Chondrocyte (in vitro differentiated cells): Measurements from ENCODE around the gene EPN2. TPM values are rescaled to one million over a fixed set of nuclear protein-coding genes. Genes with fewer than 3 reads are reported as not detected.
A peak's percentile ranks its signal among the peaks of the same experiment; 100 is the strongest.

Experiments used
- DNase-seq: peaks from one replicate; pipeline ENCODE4 v3.0.0; 2021; ENCODE audit warnings: mixed read lengths, low spot score
- H3K27ac Mint-ChIP-seq: one replicate; pipeline ENCODE4 v1.8.0; 2021; ENCODE audit warnings: mild to moderate bottlenecking, moderate library complexity, mixed read lengths; ENCODE audit not compliant: unreplicated experiment
- H3K27me3 Mint-ChIP-seq: 2 replicates; pipeline ENCODE4 v1.8.0; 2021; ENCODE audit warnings: low read depth, mixed read lengths
- H3K36me3 Mint-ChIP-seq: 2 replicates; pipeline ENCODE4 v1.8.0; 2021; ENCODE audit warnings: low read depth, mixed read lengths
- H3K4me1 Mint-ChIP-seq: 2 replicates; pipeline ENCODE4 v1.8.0; 2021; ENCODE audit warnings: low read depth, mild to moderate bottlenecking, mixed read lengths
- H3K4me3 Mint-ChIP-seq: one replicate; pipeline ENCODE4 v1.8.0; 2021; ENCODE audit warnings: mild to moderate bottlenecking, moderate library complexity, mixed read lengths; ENCODE audit not compliant: unreplicated experiment
- H3K9me3 Mint-ChIP-seq: 2 replicates; pipeline ENCODE4 v1.8.0; 2021; ENCODE audit warnings: low read depth, mixed read lengths
- total RNA-seq: library from RNA; stranded (reverse); gene quantifications from 3 replicates; pipeline ENCODE4 v1.2.1, GENCODE V29; 2021
- TF ChIP-seq, protein P1 (sequence below): fragments of 200-600 bp; sonication (generic); IDR thresholded peaks from 2 replicates; pipeline ENCODE4 v1.5.0; 2021; ENCODE audit warnings: antibody characterized with exemption, mild to moderate bottlenecking, moderate library complexity

The EPN2 gene
- total RNA-seq, 1 donor from 2014 or later, result 37.8 TPM

DNA sequence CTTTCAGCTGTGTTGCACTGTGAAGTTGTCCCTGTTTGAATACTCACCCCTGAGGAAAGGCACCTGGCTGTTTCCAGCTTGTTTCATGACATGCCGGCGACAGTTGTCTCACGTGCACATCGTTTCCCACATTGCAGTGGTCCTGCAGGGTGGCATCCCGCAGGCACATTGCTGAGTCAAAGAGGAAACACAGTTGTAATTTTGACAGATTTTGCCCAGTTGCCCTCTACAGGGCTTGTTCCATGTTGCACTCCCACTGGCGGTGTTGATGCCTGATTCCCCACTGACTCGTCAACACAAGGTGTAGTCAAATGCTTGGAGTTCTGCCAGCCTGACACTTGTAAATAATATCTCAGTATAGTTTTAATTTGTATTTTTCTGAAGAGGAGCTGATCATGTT is 23.8 kb downstream of the EPN2 start:
- Mint-ChIP-seq H3K4me1 (peaks cover 46% of the 10 kb centered on the region), H3K4me3 (no peak overlapping the region), H3K9me3 (no peaks in the 10 kb centered on the region), H3K27me3 (no peaks in the 10 kb centered on the region), H3K27ac (no peak overlapping the region), H3K36me3 (peaks cover 2% of the 10 kb centered on the region)
- TF ChIP-seq, protein P1, sequence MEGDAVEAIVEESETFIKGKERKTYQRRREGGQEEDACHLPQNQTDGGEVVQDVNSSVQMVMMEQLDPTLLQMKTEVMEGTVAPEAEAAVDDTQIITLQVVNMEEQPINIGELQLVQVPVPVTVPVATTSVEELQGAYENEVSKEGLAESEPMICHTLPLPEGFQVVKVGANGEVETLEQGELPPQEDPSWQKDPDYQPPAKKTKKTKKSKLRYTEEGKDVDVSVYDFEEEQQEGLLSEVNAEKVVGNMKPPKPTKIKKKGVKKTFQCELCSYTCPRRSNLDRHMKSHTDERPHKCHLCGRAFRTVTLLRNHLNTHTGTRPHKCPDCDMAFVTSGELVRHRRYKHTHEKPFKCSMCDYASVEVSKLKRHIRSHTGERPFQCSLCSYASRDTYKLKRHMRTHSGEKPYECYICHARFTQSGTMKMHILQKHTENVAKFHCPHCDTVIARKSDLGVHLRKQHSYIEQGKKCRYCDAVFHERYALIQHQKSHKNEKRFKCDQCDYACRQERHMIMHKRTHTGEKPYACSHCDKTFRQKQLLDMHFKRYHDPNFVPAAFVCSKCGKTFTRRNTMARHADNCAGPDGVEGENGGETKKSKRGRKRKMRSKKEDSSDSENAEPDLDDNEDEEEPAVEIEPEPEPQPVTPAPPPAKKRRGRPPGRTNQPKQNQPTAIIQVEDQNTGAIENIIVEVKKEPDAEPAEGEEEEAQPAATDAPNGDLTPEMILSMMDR, result peak; percentile 57
- no peak for DNase-seq

DNA sequence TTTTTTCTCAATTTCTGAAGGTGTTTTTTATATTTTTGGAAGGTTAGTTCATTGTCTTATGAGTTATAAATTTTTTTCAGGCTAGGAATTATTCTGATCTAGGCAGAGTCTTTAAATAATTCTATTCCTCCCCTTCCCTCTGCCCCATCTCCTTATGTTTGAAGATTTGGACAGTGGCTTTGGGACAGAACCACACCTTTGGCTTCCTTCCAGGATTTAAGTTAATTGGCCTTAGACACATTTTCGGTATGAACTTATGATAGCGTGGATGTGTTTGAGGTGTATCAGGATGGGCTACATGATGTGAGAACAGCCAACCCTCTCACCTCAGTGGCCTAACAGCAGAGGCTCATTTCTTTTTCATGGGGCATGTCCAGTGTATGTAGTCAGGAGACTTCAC is 24.3 kb downstream of the EPN2 start:
- peaks cover 48% of the 10 kb centered on the region for H3K4me1 Mint-ChIP-seq
- no peak for DNase-seq
- H3K27me3 Mint-ChIP-seq, result no peaks in the 10 kb centered on the region
- H3K27ac Mint-ChIP-seq, result no peak overlapping the region
- H3K9me3 Mint-ChIP-seq, result no peaks in the 10 kb centered on the region
- H3K36me3 Mint-ChIP-seq, result peaks cover 2% of the 10 kb centered on the region
- H3K4me3 Mint-ChIP-seq, result no peak overlapping the region
- TF ChIP-seq, protein P1, result no peak

DNA sequence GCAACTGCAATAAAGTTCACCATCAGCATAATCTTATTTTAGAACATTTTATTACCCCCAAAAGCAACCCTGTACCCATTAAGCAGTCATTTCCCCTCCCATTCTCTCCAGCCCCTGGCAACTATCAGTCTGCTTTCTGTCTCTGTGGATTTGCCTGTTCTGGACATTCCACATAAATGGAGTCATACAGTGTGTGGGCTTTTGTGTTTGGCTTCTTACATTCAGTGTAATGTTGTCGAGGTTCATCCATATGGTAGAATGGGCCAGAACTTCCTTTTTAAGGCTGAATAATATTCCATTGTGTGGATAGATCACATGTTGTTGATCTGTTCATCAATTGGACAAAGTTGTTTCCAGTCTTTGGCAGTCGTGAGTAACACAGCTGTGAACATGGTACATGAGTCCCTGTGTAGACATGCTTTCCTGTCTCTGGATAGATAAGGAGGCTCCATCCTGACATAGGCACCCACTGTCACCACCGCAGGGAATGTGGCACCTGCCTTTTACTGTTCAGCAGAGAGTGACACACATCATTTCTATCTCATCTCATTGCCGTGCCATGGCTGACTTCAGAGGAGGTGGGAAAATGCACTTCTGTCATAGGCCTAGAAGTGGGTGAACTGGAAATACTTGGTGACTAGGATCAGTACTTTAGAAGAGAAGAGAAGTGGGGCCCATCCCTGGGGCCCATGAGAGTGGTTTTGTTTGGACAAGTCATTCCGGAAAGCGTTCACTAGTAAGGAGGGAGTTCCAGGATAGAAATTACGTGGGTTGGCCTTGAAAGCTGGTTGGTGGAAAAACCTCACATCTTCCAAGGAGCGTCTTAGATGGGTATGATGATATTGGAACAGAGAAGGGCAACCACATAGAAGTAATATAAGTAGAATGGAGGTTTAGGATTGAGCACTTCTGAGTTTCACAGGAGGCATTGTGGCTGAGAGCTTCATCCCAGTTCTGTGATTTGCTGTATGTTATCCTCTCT is 25.8 kb downstream of the EPN2 start:
- H3K4me1 Mint-ChIP-seq, result peaks cover 53% of the 10 kb centered on the region
- peak overlapping the region; percentile 92 for H3K27ac Mint-ChIP-seq
- no peak for DNase-seq
- H3K27me3 Mint-ChIP-seq, result no peaks in the 10 kb centered on the region
- TF ChIP-seq, protein P1, result no peak
- H3K36me3 Mint-ChIP-seq, result peaks cover 2% of the 10 kb centered on the region
- H3K9me3 Mint-ChIP-seq, result no peaks in the 10 kb centered on the region
- no peak overlapping the region for H3K4me3 Mint-ChIP-seq

DNA sequence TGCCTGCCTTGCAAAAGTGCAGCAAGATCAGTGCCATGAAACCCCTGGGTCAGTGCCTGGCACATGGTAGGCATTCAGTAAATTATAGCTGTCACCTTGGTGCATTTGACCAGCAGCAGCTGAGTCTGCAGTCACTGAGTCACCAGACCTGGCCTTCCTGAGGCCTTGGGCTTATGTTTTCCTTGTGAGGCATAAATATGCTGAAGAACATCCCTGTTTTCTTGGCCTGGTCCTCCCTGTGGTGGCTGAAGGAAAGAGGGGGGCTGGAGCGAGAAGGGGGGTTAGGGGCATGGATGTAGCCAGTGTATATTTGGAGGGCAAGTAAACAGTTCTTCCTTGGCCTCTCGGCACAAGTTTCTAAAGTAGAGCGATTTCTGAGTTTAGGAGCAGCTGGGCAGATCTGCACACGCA is 26.5 kb downstream of the EPN2 start:
- H3K4me1 Mint-ChIP-seq, result peaks cover 59% of the 10 kb centered on the region
- H3K4me3 Mint-ChIP-seq, result peak overlapping the region; percentile 2
- no peaks in the 10 kb centered on the region for H3K27me3 Mint-ChIP-seq
- TF ChIP-seq, protein P1, result no peak
- no peak for DNase-seq
- peak overlapping the region; percentile 92 for H3K27ac Mint-ChIP-seq
- peaks cover 2% of the 10 kb centered on the region for H3K36me3 Mint-ChIP-seq
- H3K9me3 Mint-ChIP-seq, result no peaks in the 10 kb centered on the region

DNA sequence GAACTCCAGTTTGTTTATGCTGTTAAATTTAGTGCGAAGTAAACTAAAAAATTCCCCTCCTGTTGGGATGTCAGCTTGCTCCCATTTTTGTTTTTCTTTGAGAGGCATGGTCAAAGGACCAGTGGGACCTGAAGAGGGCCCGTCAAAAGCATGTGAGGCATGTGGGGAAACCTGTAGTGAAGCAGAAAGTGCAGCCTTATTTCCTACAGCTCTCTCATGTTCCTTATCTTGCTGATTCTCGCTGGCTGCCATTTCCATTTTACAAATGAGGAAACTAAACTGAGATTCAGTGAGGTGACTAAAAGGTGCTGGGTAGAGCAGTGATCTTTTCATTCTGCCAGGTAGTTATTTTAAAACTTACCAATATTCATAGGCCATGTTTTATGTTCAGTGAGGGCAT is 27.1 kb downstream of the EPN2 start:
- no peaks in the 10 kb centered on the region for H3K9me3 Mint-ChIP-seq
- H3K27me3 Mint-ChIP-seq, result no peaks in the 10 kb centered on the region
- TF ChIP-seq, protein P1, result no peak
- no peak for DNase-seq
- no peak overlapping the region for H3K4me3 Mint-ChIP-seq
- H3K27ac Mint-ChIP-seq, result peak overlapping the region; percentile 92
- H3K4me1 Mint-ChIP-seq, result peaks cover 65% of the 10 kb centered on the region
- H3K36me3 Mint-ChIP-seq, result peaks cover 2% of the 10 kb centered on the region
